GM23248 (cell line): ENCODE results near the gene ARHGAP26. TPM values are rescaled to one million over a fixed set of nuclear protein-coding genes. Genes with fewer than 3 reads are reported as not detected.

Source experiments
- DNase-seq: peaks from one replicate; pipeline ENCODE4 v3.0.0-alpha.2; 2015
- H2AFZ ChIP-seq: fragments of 200-600 bp; sonication (generic); 2 replicates; pipeline ENCODE4 v1.6.1; 2016; ENCODE audit warnings: antibody characterized with exemption
- H3F3A ChIP-seq: fragments of 200-600 bp; sonication (generic); 2 replicates; pipeline ENCODE4 v1.6.1; 2016; ENCODE audit warnings: mild to moderate bottlenecking, antibody characterized with exemption, mixed run types; ENCODE audit not compliant: insufficient read depth
- H3K27ac ChIP-seq: fragments of 200-600 bp; sonication (generic); 2 replicates; pipeline ENCODE4 v1.5.1; 2016; ENCODE audit warnings: mild to moderate bottlenecking
- H3K27me3 ChIP-seq: fragments of 200-600 bp; sonication (generic); replicated peaks from 2 replicates; pipeline ENCODE4 v1.6.1; 2016; ENCODE audit warnings: mild to moderate bottlenecking; ENCODE audit not compliant: insufficient read depth
- H3K36me3 ChIP-seq: fragments of 200-600 bp; sonication (generic); 2 replicates; pipeline ENCODE4 v1.6.1; 2016; ENCODE audit warnings: low read depth, mild to moderate bottlenecking
- H3K4me1 ChIP-seq: fragments of 200-600 bp; sonication (generic); 2 replicates; pipeline ENCODE4 v1.6.1; 2016; ENCODE audit warnings: mild to moderate bottlenecking; ENCODE audit not compliant: insufficient read depth
- H3K4me2 ChIP-seq: fragments of 200-600 bp; sonication (generic); one replicate; pipeline ENCODE4 v1.6.1; 2016; ENCODE audit warnings: mild to moderate bottlenecking; ENCODE audit not compliant: unreplicated experiment
- H3K4me3 ChIP-seq: fragments of 200-600 bp; sonication (generic); 2 replicates; pipeline ENCODE4 v1.5.1; 2016; ENCODE audit warnings: mild to moderate bottlenecking
- H3K79me2 ChIP-seq: fragments of 200-600 bp; sonication (generic); 2 replicates; pipeline ENCODE4 v1.6.1; 2016; ENCODE audit warnings: mild to moderate bottlenecking; ENCODE audit not compliant: insufficient read depth
- H3K9ac ChIP-seq: fragments of 200-600 bp; sonication (generic); 2 replicates; pipeline ENCODE4 v1.6.1; 2016; ENCODE audit warnings: mild to moderate bottlenecking
- H3K9me2 ChIP-seq: fragments of 200-600 bp; sonication (generic); 2 replicates; pipeline ENCODE4 v1.6.1; 2016; ENCODE audit warnings: mixed run types, mild to moderate bottlenecking, moderate library complexity; ENCODE audit not compliant: insufficient read depth
- H3K9me3 ChIP-seq: fragments of 200-600 bp; sonication (generic); one replicate; pipeline ENCODE4 v1.6.1; 2017; ENCODE audit warnings: low read depth
- H4K20me1 ChIP-seq: fragments of 200-600 bp; sonication (generic); 2 replicates; pipeline ENCODE4 v1.6.0; 2016; ENCODE audit not compliant: insufficient read depth
- EZH2 ChIP-seq: fragments of 200-600 bp; sonication (generic); IDR thresholded peaks from 2 replicates; pipeline ENCODE4 v1.6.1; 2018; ENCODE audit warnings: antibody characterized with exemption, mild to moderate bottlenecking; ENCODE audit not compliant: insufficient read depth, poor library complexity, severe bottlenecking
- EZH2phosphoT487 ChIP-seq: fragments of 200-600 bp; sonication (generic); IDR thresholded peaks from 2 replicates; pipeline ENCODE4 v1.6.1; 2018; ENCODE audit warnings: antibody characterized with exemption, moderate library complexity, mild to moderate bottlenecking, low read depth; ENCODE audit not compliant: insufficient read depth
- WGBS, 2 experiments: methylation state at CpG; one replicate each; pipeline ENCODE4 v1.1.6; 2015 to 2017; ENCODE audit warnings: low lambda C conversion rate in 2 of 2, low coverage in 1 of 2; ENCODE audit errors: missing lambda C conversion rate in 2 of 2; 5-methylcytosine and 5-hydroxymethylcytosine counted together
- in situ Hi-C: fragments of 300-500 bp; cut with MboI; formaldehyde crosslinking; loops from 2 replicates; pipeline ENCODE4 v1.15.0; 2020
- polyA plus RNA-seq: library from polyadenylated mRNA; unstranded; fragments of >200 nt; fragmentation: Nextera tagmentation; extraction: Ambion mirVana; gene quantifications from 2 replicates; pipeline ENCODE4 v1.2.1, GENCODE V29; 2016
- total RNA-seq: library from RNA; depleted of rRNA; stranded (reverse); fragments of >200 nt; shearing (Covaris generic); gene quantifications from 2 replicates; pipeline ENCODE4 v1.2.3, GENCODE V29; 2014

Gene ARHGAP26
- total and polyA plus RNA-seq, 2 experiments from 2014 or later, result 1.6 to 1.7 TPM

DNA sequence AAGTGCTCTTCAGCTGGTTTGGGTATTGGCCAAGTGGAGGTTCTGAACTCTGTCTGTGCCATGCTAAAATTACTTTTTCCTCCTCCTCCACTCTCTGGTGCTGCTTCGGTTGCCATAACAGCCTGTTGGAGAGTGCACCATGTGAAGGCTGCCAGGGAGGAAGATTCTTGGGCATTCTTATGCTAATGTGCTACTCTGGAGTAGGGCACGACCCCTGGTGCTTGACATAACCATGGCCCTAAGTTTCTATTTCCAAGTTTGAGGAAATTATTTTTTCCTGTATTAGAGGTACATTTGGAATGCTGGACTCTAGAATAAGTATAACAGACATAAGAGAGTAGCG, 111.6 kb downstream of the ARHGAP26 start:
- DNase-seq, result peak; percentile 14
- no peak overlapping the region for H3K27ac ChIP-seq

DNA sequence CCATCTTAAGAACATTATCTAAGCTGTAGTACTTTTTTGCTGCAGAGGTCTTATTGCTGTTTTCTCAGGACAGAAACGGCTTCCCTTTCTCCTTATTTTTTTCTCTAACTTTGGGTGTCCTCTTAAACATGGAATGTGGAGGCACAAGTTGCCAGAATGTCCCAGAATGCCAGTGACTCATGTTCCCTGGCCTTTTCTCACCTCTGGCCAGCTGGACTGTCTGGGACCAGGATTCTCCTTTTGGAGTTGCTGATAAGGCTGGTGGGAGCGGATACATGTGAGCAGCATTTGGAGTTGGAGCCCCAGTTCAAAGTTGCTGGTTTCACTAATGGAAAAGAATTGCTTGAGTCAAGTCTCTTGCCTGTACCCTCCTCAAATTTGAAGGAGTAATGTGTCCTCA, 112.8 kb downstream of the ARHGAP26 start:
- peak; percentile 67 for DNase-seq
- Histone ChIP-seq H4K20me1 (no peaks in the 10 kb centered on the region), H3K79me2 (no peaks in the 10 kb centered on the region), H3K4me3 (no peak overlapping the region), H3K9ac (0 out of 2 replicates have a peak overlapping the region, but pooled peaks have one; percentile 1), H3K27ac (no peak overlapping the region), H3K4me1 (peaks cover 36% of the 10 kb centered on the region), H3F3A (0 out of 2 replicates have a peak, but pooled peaks cover 3% of the 10 kb centered on the region), H3K4me2 (peak overlapping the region; percentile 44), H3K9me3 (no peaks in the 10 kb centered on the region), H3K27me3 (no peaks in the 10 kb centered on the region), H3K36me3 (no peaks in the 10 kb centered on the region), H3K9me2 (no peaks in the 10 kb centered on the region), H2AFZ (no peak overlapping the region)
- 42 to 52% methylated on average over 2 of the region's 2 CpGs for WGBS, 2 experiments
- TF ChIP-seq EZH2phosphoT487, result no peak
- TF ChIP-seq EZH2, result no peak
- in situ Hi-C loops, result loop anchor here (10.0 to 25.0 kb wide), 2 partner anchors 268 to 721 kb away; no protein-coding TSS in a partner anchor

More for the DNA sequence above, 111.6 kb downstream of the ARHGAP26 start:
- TF ChIP-seq EZH2 (no peak), EZH2phosphoT487 (no peak)
- H3K27me3 ChIP-seq, result no peaks in the 10 kb centered on the region
- no peak overlapping the region for H2AFZ ChIP-seq
- H3K4me2 ChIP-seq, result no peak overlapping the region
- H3K36me3 ChIP-seq, result no peaks in the 10 kb centered on the region
- no peaks in the 10 kb centered on the region for H3K9me3 ChIP-seq
- H4K20me1 ChIP-seq, result no peaks in the 10 kb centered on the region
- H3K4me1 ChIP-seq, result peaks cover 36% of the 10 kb centered on the region
- H3K9ac ChIP-seq, result no peak overlapping the region
- H3K9me2 ChIP-seq, result no peaks in the 10 kb centered on the region
- H3F3A ChIP-seq, result 0 out of 2 replicates have a peak, but pooled peaks cover 3% of the 10 kb centered on the region
- H3K4me3 ChIP-seq, result no peak overlapping the region
- in situ Hi-C loops, result loop anchor here (10.0 to 25.0 kb wide), 2 partner anchors 267 to 719 kb away; no protein-coding TSS in a partner anchor
- WGBS, 2 experiments, result 56 to 62% methylated on average over 3 of the region's 3 CpGs
- H3K79me2 ChIP-seq, result no peaks in the 10 kb centered on the region

DNA sequence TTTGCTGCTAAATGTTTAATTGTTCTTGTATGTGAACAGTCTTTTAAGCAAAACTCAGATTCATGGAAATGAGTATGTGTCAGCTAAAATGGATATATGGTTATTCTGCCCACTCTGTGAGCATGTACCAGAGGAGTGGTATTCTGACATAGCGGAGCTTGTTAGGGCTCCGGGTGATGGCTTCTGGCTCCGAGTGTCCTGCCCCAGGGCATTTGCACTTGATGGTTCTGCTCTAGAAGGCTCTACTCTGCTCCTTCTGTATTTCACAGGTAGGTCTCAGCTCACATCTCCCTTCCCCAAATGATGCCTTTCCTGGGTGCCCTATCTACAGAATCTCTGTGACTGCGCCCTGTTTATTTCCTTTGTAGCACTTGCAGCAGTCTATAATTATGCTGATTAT, 113.3 kb downstream of the ARHGAP26 start:
- peaks cover 36% of the 10 kb centered on the region for H3K4me1 ChIP-seq
- WGBS, 2 experiments, result 89 to 93% methylated on average over 4 of the region's 4 CpGs
- H3K27ac ChIP-seq, result no peak overlapping the region
- H3K9me3 ChIP-seq, result no peaks in the 10 kb centered on the region
- DNase-seq, result no peak
- H3K36me3 ChIP-seq, result no peaks in the 10 kb centered on the region
- H4K20me1 ChIP-seq, result no peaks in the 10 kb centered on the region
- H3K9me2 ChIP-seq, result no peaks in the 10 kb centered on the region
- H2AFZ ChIP-seq, result no peak overlapping the region
- peak overlapping the region; percentile 44 for H3K4me2 ChIP-seq
- no peaks in the 10 kb centered on the region for H3K27me3 ChIP-seq
- TF ChIP-seq EZH2 (no peak), EZH2phosphoT487 (no peak)
- H3K9ac ChIP-seq, result no peak overlapping the region
- 0 out of 2 replicates have a peak, but pooled peaks cover 3% of the 10 kb centered on the region for H3F3A ChIP-seq
- no peaks in the 10 kb centered on the region for H3K79me2 ChIP-seq
- no peak overlapping the region for H3K4me3 ChIP-seq
- in situ Hi-C loops, result loop anchor here (10.0 to 25.0 kb wide), 2 partner anchors 269 to 721 kb away; no protein-coding TSS in a partner anchor

DNA sequence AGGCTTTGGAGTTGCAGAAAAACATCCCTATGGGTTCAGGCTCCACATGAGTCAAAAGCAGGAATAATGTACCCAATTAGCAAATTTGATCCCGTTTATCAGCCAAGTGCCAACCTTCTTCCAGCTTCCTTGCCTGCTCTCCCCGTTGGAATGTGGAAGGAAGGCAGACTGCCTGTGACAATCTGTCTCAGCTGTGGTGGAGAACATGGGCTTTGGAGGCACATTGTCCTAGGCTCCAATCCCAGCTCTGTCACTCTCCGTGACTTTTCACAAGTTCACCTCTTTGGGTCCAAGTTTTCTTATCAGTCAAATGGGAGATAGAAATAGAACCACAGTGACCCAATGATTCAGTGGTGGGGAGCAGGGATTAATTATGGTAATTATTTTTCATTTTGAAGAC, 113.9 kb downstream of the ARHGAP26 start:
- Histone ChIP-seq H3F3A (0 out of 2 replicates have a peak, but pooled peaks cover 3% of the 10 kb centered on the region), H2AFZ (no peak overlapping the region), H3K36me3 (no peaks in the 10 kb centered on the region), H3K4me1 (peaks cover 36% of the 10 kb centered on the region), H3K27ac (no peak overlapping the region), H3K4me2 (no peak overlapping the region), H3K9ac (no peak overlapping the region), H3K9me3 (no peaks in the 10 kb centered on the region), H4K20me1 (no peaks in the 10 kb centered on the region), H3K4me3 (no peak overlapping the region), H3K79me2 (no peaks in the 10 kb centered on the region), H3K9me2 (no peaks in the 10 kb centered on the region), H3K27me3 (no peaks in the 10 kb centered on the region)
- TF ChIP-seq EZH2 (no peak), EZH2phosphoT487 (no peak)
- no peak for DNase-seq
- in situ Hi-C loops, result loop anchor here (10.0 to 25.0 kb wide), 2 partner anchors 269 to 722 kb away; no protein-coding TSS in a partner anchor
- WGBS, 2 experiments, result 30% methylated on average over 3 of the region's 3 CpGs
